ENCODE measurements around the gene CACUL1.
"Not testable (repeated sequence)": the region's sequence is repeated elsewhere in the genome, so short reads cannot be mapped to it uniquely, and the experiment has no call there.

The CACUL1 gene

GRCh38 chr10:118682533-118682932 is 72.2 kb downstream of the CACUL1 start:
- no peak for DNase-seq

- no peak for DNase-seq
Measured at GRCh38 chr10:118680197-118680596, 74.6 kb downstream of the CACUL1 start.

- DNase-seq: no peak
Measured at GRCh38 chr10:118674226-118674919, 80.4 kb downstream of the CACUL1 start.

GRCh38 chr10:118672766-118673715 is 81.7 kb downstream of the CACUL1 start:
- DNase-seq: no peak

- DNase-seq: no peak
Measured at GRCh38 chr10:118672153-118672552, 82.6 kb downstream of the CACUL1 start.

- DNase-seq: not testable (repeated sequence)
Measured at GRCh38 chr10:118671221-118671620, 83.5 kb downstream of the CACUL1 start.

- DNase-seq: no peak
Measured at GRCh38 chr10:118670472-118671124, 84.2 kb downstream of the CACUL1 start.

GRCh38 chr10:118669835-118670234 is 84.9 kb downstream of the CACUL1 start:
- DNase-seq: no peak

- no peak for DNase-seq
Measured at GRCh38 chr10:118669020-118669791, 85.6 kb downstream of the CACUL1 start.

GRCh38 chr10:118668228-118668952 is 86.4 kb downstream of the CACUL1 start:
- no peak for DNase-seq

GRCh38 chr10:118667732-118668131 is 87.0 kb downstream of the CACUL1 start:
- no peak for DNase-seq

- no peak for DNase-seq
Measured at GRCh38 chr10:118666350-118666749, 88.4 kb downstream of the CACUL1 start.

- no peak for DNase-seq
Measured at GRCh38 chr10:118664321-118664720, 90.4 kb downstream of the CACUL1 start.

GRCh38 chr10:118663176-118663575 is 91.6 kb downstream of the CACUL1 start:
- no peak for DNase-seq

- peak; percentile 33 for DNase-seq
Measured at GRCh38 chr10:118662228-118663035, 92.3 kb downstream of the CACUL1 start.

- DNase-seq: no peak
Measured at GRCh38 chr10:118658762-118659161, 96.0 kb downstream of the CACUL1 start.

- DNase-seq: peak; percentile 66
Measured at GRCh38 chr10:118658168-118658567, 96.6 kb downstream of the CACUL1 start.

- DNase-seq: not testable (repeated sequence)
Measured at GRCh38 chr10:118645294-118645693, 109.5 kb downstream of the CACUL1 start.

- no peak for DNase-seq
Measured at GRCh38 chr10:118642228-118642627, 112.5 kb downstream of the CACUL1 start.

- no peak for DNase-seq
Measured at GRCh38 chr10:118638680-118639079, 116.1 kb downstream of the CACUL1 start.

Measured in central memory CD4-positive, alpha-beta T cell (primary cell).